Neuron (in vitro differentiated cells): ENCODE measurements around the gene ZNF335.
"Not testable (repeated sequence)": the region's sequence is repeated elsewhere in the genome, so short reads cannot be mapped to it uniquely, and the experiment has no call there.

Source experiments
- H2AFZ ChIP-seq: one replicate; pipeline ENCODE4 v1.6.1; 2013; ENCODE audit warnings: low read depth, mild to moderate bottlenecking, inconsistent platforms, low read length, moderate library complexity
- H3K27me3 ChIP-seq: one replicate; pipeline ENCODE4 v1.6.1; 2013; ENCODE audit warnings: low read length; ENCODE audit not compliant: insufficient read depth
- H3K36me3 ChIP-seq: one replicate; pipeline ENCODE4 v1.6.1; 2013; ENCODE audit warnings: low read length; ENCODE audit not compliant: insufficient read depth
- H3K4me1 ChIP-seq: one replicate; pipeline ENCODE4 v1.6.1; 2013; ENCODE audit warnings: low read length; ENCODE audit not compliant: insufficient read depth
- H3K4me3 ChIP-seq: 2 replicates; pipeline ENCODE4 v1.5.1; 2013; ENCODE audit warnings: mild to moderate bottlenecking, low read length, moderate library complexity
- H3K9me3 ChIP-seq: one replicate; pipeline ENCODE4 v1.6.1; 2013; ENCODE audit warnings: low read length

The ZNF335 gene

GRCh38 chr20:45962031-45962755, 9.8 kb downstream of the ZNF335 start:
- H3K36me3 ChIP-seq: peaks cover 81% of the 10 kb centered on the region
- no peaks in the 10 kb centered on the region for H3K4me1 ChIP-seq
- H2AFZ ChIP-seq: no peak overlapping the region
- no peaks in the 10 kb centered on the region for H3K27me3 ChIP-seq
- H3K4me3 ChIP-seq: no peak overlapping the region
- peaks cover 3% of the 10 kb centered on the region for H3K9me3 ChIP-seq

- Histone ChIP-seq H3K27me3 (no peaks in the 10 kb centered on the region), H3K36me3 (peaks cover 78% of the 10 kb centered on the region), H3K4me1 (no peaks in the 10 kb centered on the region), H3K4me3 (no peak overlapping the region), H2AFZ (no peak overlapping the region), H3K9me3 (peaks cover 3% of the 10 kb centered on the region)
These were observed 11.9 kb downstream of the ZNF335 start for GRCh38 chr20:45959956-45960630.

- no peak overlapping the region for H2AFZ ChIP-seq
- peaks cover 69% of the 10 kb centered on the region for H3K36me3 ChIP-seq
- H3K27me3 ChIP-seq: no peaks in the 10 kb centered on the region
- H3K4me3 ChIP-seq: no peak overlapping the region
- H3K9me3 ChIP-seq: peaks cover 3% of the 10 kb centered on the region
- H3K4me1 ChIP-seq: no peaks in the 10 kb centered on the region
These were observed 12.9 kb downstream of the ZNF335 start for GRCh38 chr20:45959126-45959525.

GRCh38 chr20:45958593-45958992, 13.4 kb downstream of the ZNF335 start:
- Histone ChIP-seq H3K27me3 (no peaks in the 10 kb centered on the region), H3K4me1 (no peaks in the 10 kb centered on the region), H2AFZ (no peak overlapping the region), H3K36me3 (peaks cover 67% of the 10 kb centered on the region), H3K4me3 (no peak overlapping the region), H3K9me3 (peaks cover 3% of the 10 kb centered on the region)

GRCh38 chr20:45957021-45957941, 14.7 kb downstream of the ZNF335 start:
- peaks cover 3% of the 10 kb centered on the region for H3K9me3 ChIP-seq
- H3K4me1 ChIP-seq: no peaks in the 10 kb centered on the region
- no peak overlapping the region for H3K4me3 ChIP-seq
- no peak overlapping the region for H2AFZ ChIP-seq
- peaks cover 71% of the 10 kb centered on the region for H3K36me3 ChIP-seq
- no peaks in the 10 kb centered on the region for H3K27me3 ChIP-seq

- peaks cover 71% of the 10 kb centered on the region for H3K36me3 ChIP-seq
- not testable (repeated sequence) for H3K4me3 ChIP-seq, H3K4me1 ChIP-seq, H2AFZ ChIP-seq, H3K27me3 ChIP-seq, H3K9me3 ChIP-seq
These were observed 15.7 kb downstream of the ZNF335 start for GRCh38 chr20:45956326-45956725.

- Histone ChIP-seq H2AFZ (no peak overlapping the region), H3K4me3 (no peak overlapping the region), H3K27me3 (no peaks in the 10 kb centered on the region), H3K36me3 (peaks cover 69% of the 10 kb centered on the region), H3K9me3 (peaks cover 3% of the 10 kb centered on the region), H3K4me1 (no peaks in the 10 kb centered on the region)
These were observed 18.3 kb downstream of the ZNF335 start for GRCh38 chr20:45953672-45954071.

- H3K36me3 ChIP-seq: peaks cover 69% of the 10 kb centered on the region
- H3K4me3 ChIP-seq: no peak overlapping the region
- no peaks in the 10 kb centered on the region for H3K27me3 ChIP-seq
- H3K9me3 ChIP-seq: no peaks in the 10 kb centered on the region
- H2AFZ ChIP-seq: no peak overlapping the region
- H3K4me1 ChIP-seq: no peaks in the 10 kb centered on the region
These were observed 19.1 kb downstream of the ZNF335 start for GRCh38 chr20:45952861-45953260.

- Histone ChIP-seq H3K9me3 (no peaks in the 10 kb centered on the region), H3K36me3 (peaks cover 69% of the 10 kb centered on the region), H3K27me3 (no peaks in the 10 kb centered on the region), H2AFZ (no peak overlapping the region), H3K4me1 (no peaks in the 10 kb centered on the region), H3K4me3 (no peak overlapping the region)
These were observed 19.8 kb downstream of the ZNF335 start for GRCh38 chr20:45951925-45952834.

GRCh38 chr20:45950330-45950646, 21.7 kb downstream of the ZNF335 start:
- Histone ChIP-seq H2AFZ (no peak overlapping the region), H3K27me3 (no peaks in the 10 kb centered on the region), H3K4me1 (no peaks in the 10 kb centered on the region), H3K4me3 (no peak overlapping the region), H3K9me3 (no peaks in the 10 kb centered on the region), H3K36me3 (peaks cover 80% of the 10 kb centered on the region)

GRCh38 chr20:45949542-45950329, 22.3 kb downstream of the ZNF335 start:
- no peak overlapping the region for H2AFZ ChIP-seq
- no peaks in the 10 kb centered on the region for H3K27me3 ChIP-seq
- H3K4me1 ChIP-seq: no peaks in the 10 kb centered on the region
- H3K4me3 ChIP-seq: no peak overlapping the region
- H3K36me3 ChIP-seq: peaks cover 85% of the 10 kb centered on the region
- no peaks in the 10 kb centered on the region for H3K9me3 ChIP-seq
